ENCODE measurements around the gene GSDMA.
"Not testable (repeated sequence)": the region's sequence is repeated elsewhere in the genome, so short reads cannot be mapped to it uniquely, and the experiment has no call there.

GSDMA gene

GRCh38 chr17:39929646-39930407 lies 33.0 kb upstream of the GSDMA start:
- no peak for DNase-seq

DNA sequence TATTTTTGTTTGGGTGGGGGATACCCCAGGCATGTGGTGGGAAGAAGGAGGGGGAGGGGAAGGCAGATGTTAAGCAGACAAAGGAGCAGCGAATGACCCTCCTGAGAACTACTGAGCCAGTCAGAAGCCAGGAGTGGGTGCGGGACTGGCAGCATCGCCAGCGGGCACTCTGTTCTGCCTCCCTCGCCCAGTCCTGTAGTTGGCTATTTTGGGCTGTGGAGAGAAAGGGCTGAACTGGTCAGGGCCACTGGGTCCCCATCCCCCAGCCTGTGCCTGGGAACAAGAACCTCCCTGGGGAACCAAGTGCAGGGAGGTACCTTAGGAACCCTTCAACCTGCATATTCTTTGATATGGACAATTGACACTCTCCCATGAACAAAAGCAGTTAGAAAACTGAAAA lies 28.9 kb upstream of the GSDMA start:
- DNase-seq = no peak

- no peak for DNase-seq
These were observed 28.5 kb upstream of the GSDMA start for GRCh38 chr17:39934324-39934723.

DNA sequence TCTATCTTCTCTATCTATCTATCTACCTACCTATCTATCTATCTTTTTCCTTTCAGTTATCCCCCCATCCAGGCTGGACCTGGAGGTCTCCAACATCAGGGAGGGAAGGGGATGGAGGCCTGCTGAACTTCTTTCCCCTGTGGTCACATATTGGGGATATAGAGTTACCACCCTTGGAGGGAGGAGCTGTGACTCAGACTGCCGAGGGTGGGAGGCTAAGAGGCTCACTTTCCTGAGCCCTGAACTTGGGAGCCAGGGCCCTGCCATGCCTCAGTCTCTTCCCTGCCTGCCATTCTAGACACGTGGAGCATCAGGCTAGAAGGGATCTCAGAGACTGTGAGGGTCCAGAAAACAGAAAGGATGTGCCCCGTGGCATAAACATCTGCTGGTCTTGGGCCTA lies 26.9 kb upstream of the GSDMA start:
- DNase-seq = no peak

GRCh38 chr17:39937447-39937846 lies 25.4 kb upstream of the GSDMA start:
- DNase-seq = no peak

DNA sequence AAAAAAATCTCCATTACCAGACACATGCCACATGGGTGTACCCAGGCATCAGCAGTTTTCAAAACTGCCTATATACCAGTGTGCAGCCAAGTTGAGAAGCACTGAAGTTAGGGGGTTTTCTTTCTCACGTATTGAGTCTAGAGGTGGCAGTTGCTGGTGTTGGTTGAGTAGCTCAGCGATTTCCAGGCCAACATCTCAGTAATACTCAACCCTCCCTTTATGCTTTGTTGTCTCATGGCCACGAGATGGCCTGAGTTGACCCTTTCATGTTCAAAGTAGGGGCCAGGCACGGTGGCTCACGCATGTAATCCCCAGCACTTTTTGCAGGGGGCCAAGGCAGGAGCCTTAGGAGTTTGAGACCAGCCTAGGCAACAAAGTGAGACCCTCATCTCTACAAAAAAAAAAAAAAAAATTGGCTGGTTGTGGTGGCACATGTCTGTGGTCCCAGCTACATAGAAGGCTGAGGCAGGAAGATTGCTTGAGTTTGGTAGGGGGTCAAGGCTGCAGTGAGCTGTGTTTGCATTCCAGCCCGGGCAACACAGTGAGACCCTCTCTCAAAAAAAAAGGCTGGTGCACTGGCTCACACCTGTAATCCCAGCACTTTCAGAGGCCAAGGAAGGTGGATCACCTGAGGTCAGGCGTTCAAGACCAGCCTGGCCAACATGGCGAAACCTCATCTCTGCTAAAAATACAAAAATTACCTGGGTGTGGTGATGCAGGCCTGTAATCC lies 24.5 kb upstream of the GSDMA start:
- no peak for DNase-seq

- DNase-seq = no peak
These were observed 23.7 kb upstream of the GSDMA start for GRCh38 chr17:39939106-39939505.

GRCh38 chr17:39939588-39940419 lies 23.0 kb upstream of the GSDMA start:
- no peak for DNase-seq

DNA sequence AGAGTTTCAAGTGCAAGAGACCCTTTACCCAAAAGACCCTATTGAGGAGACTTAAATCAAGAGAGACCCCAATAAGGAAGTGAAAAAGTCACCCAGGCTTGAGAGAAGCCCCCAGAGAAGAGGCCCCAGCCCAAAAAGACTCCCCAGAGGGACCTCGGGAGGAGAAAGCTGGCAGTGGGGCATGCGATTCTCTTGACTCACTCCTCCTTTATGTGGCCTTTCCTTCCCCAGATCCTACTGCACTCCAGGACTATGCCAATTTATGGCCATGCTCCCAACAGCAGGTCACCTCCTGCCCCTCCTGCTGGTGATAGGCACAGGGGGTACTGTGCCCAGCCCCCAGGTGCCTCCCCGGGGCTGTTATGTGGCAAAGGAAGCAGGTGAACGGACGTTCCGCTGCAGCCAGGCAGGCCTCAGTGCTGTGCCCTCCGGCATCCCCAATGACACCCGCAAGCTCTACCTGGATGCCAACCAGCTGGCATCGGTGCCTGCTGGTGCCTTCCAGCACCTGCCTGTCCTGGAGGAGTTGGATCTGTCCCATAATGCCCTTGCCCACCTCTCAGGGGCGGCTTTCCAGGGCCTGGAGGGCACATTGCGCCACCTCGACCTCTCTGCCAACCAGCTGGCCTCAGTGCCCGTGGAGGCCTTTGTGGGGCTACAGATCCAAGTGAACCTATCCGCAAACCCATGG lies 19.0 kb upstream of the GSDMA start:
- no peak for DNase-seq

DNA sequence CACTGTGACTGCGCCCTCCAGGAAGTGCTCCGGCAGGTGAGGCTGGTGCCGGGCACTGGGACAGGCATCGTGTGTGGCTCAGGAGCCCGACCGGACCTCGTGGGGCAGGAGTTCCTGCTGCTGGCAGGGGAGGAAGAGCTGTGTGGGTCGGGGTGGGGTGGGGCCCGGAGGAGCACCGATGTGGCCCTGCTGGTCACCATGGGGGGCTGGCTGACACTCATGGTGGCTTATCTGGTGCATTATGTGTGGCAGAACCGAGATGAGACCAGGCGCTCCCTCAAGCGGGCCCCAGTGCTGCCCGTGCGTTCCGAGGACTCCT lies 18.5 kb upstream of the GSDMA start:
- no peak for DNase-seq

GRCh38 chr17:39946551-39947330 lies 16.1 kb upstream of the GSDMA start:
- DNase-seq = no peak

DNA sequence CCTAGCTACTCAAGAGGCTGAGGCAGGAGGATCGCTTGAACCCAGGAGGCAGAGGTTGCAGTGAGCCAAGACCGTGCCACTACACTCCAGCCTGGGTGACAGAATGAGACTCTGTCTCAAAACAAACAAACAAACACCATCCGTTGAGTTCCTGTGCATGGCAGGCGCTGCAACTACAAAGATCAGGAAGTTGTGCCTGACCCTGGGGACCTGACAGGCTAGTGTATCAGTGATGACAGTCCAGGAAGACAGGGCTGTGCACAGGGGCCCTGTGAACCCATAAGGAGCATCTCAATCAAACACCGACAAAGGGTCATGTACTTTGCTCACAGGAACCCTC lies 14.3 kb upstream of the GSDMA start:
- DNase-seq = not testable (repeated sequence)

DNA sequence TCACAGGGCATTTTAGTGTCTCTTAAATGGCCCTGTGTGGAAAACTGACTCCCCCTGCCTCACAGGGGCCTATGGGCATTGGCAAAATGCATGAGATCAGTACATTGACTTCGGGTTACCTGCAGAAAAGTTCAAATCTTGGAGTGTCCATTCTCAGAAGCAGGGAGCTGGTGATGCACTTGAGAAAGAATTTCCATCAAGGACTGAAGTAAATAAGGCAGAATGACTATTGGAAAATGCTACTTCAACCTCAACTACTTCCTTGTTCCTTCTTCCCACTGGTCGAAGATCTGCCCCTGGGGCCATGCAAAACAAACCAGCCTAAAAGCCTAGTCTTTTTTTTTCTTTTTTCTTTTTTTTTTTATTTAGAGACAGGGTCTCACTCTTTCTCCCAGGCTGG lies 13.8 kb upstream of the GSDMA start:
- DNase-seq = no peak

DNA sequence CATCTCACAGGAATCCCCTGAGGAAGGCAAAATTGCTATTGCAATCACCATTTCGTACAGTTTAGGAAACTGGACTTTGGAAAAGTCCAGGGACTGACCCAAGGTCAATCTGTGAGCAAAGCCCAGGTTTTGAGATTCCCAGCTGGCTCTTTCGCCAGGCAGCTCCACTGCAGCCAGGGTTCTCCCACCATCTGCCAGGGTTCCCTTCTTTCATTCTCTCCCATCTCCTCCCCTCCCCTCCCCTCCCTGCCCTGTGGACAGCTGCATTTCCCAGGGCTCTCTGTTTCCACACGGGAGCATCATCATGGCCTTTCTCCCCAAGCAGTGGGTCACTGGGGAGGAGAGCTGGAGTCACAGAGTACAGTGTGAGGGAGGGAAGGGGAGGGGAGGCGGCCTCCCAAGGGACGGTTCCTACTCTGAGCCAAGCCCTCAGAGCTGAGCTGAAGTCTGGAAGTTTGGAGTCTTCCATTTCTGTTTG lies 11.9 kb upstream of the GSDMA start:
- no peak for DNase-seq

GRCh38 chr17:39951924-39952679 lies 10.7 kb upstream of the GSDMA start:
- DNase-seq = no peak

GRCh38 chr17:39952680-39953470 lies 9.9 kb upstream of the GSDMA start:
- peak; percentile 90 for DNase-seq

DNA sequence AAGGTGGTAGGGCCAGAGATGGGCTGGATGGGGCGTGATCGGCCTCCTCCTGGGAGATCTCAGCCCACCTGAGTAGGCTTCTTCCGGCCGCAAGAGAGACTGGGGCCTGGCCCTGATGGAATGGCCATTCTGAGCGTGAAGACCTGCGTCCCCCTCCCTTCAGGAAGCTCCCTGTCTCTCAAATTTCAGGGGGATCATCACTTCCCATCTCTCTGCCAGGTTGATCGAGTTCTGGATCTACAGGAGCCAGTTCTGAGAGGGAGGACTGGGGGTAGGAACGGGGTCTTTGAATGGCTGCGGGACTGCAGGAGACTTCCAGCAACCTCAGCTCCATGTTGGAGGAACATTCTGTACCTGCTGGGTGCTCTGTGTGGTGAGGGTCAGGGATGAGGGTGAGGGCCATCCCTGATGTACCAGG lies 9.3 kb upstream of the GSDMA start:
- no peak for DNase-seq

DNA sequence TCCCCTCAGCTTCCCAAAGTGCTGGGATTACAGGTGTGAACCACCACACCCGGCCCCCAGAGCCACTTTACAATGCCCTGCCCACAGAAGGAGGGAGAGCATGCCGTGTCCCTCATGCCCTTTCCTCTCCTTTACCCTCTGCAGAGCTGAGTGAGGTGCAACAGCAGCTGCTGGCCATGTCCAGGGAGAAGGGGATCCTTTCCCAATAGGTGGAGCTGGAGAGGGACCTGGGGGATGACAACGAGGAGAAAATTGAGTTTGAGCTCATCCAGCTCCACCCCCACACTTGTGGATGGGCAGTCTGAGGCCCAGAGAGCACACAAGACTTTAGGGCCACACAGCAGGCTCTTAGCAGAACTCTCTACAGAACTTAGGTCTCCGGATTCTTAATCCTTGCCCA lies 7.9 kb upstream of the GSDMA start:
- DNase-seq = no peak

DNA sequence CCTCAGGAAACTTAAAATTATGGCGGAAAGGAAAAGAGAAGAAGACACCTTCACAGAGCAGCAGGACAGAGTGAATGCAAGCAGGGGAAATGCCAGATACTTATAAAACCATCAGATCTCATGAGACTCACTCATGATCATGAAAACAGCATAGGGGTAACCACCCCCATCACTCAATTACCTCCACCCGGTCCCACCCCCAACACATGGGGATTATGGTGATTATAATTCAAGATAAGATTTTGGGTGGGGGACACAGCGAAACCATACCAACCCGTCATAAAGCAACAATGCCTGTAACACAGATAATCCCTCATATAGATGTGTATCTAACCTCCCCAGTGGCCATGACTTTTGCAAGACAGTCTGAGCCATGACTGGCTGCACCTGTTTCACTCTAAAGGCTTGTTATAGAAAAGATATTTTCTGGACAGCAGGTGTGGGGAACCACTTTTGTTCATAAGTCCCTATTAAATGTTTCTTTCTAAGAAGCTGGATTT lies 7.0 kb upstream of the GSDMA start:
- no peak for DNase-seq

- no peak for DNase-seq
These were observed 2.2 kb upstream of the GSDMA start for GRCh38 chr17:39960524-39961041.
